HG02981 (cell line): ENCODE data around the gene UMODL1.
"Not testable (repeated sequence)": the region's sequence is repeated elsewhere in the genome, so short reads cannot be mapped to it uniquely, and the experiment has no call there.

Source experiments
- ATAC-seq: cut with Tn5 transposase; IDR thresholded peaks from one replicate; pipeline ENCODE4 v1.9.1; 2021; ENCODE audit warnings: mild to moderate bottlenecking, moderate library complexity; ENCODE audit not compliant: unreplicated experiment

Gene UMODL1

DNA sequence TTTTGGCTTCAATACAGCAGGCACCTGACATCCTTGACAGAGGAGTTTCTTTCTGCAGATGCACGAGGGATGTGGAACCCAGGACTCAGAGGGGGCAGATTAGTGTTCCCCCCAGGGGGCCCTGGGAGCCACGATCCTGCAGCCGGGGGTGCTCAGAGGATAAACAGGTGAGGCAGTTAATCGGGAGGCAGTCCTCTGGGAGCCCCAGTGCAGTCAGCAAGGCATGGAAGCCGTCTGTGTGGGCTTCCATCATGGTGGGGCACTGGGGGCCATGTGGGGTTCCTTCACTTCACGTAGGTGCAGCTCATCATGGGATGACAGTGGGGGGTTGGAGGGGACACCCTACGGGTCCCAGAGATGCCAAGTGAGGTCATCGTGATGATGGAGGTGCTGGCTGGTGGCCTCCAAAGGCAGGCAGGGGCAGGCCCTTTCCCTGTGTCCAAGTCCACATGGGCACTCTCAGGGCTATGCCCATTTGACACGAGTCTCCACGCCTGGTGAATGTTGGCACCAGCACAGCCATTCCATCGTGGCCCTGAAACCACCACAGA lies 88.5 kb downstream of the UMODL1 start:
- no peak for ATAC-seq

DNA sequence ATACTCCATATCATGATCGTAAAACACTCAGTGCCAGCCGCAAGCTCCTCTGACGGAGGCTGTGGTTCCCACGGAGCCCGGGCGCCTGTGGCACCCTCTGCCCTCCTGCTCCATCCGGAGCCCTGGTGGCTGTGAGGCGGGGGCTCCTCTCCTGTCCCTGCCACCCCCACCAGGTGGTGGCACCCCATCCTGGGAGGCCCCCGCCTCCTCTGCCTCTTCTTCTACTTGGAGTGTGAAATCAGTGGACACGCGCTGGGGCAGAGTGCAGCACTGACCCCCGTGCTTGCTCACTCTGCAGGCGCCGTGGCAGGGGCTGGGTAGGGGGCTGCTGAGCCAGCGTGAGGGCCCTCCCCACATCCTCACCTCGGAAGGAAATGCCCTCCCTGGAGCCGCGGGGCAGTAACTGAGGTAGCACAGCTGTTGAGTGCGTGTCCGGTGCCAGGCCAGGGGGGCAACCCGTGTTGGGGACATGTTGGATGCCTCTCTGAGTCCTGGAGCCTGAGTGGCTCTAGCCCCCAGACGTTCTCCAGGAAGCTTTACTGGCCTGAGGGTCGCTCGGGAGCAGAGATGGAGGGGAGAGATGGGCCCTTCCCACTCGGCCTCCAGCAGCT lies 89.1 kb downstream of the UMODL1 start:
- ATAC-seq: no peak

GRCh38 chr21:42160765-42161164 lies 89.6 kb downstream of the UMODL1 start:
- ATAC-seq: no peak

DNA sequence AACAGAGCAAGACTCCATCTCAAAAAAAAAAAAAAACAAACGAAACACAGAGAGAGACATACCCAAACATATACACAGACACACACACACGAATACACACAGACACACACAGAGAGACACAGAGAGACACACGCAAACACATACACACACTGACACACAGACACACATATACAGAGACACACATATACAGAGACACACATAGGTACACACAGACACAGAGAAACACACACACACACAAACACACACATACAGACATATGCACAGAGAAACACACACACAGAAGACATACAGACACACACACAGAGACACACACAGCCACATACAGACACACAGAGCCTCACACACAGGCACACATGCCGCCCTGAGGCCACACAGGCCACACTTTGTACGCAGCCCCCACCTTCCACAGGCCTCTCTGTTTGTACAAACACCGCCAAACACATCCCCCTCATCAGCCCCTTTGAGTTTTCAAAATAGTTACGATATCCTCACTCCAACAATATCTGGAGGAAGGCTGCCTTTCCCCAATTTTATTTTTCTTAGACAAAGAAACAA lies 90.4 kb downstream of the UMODL1 start:
- no peak for ATAC-seq

DNA sequence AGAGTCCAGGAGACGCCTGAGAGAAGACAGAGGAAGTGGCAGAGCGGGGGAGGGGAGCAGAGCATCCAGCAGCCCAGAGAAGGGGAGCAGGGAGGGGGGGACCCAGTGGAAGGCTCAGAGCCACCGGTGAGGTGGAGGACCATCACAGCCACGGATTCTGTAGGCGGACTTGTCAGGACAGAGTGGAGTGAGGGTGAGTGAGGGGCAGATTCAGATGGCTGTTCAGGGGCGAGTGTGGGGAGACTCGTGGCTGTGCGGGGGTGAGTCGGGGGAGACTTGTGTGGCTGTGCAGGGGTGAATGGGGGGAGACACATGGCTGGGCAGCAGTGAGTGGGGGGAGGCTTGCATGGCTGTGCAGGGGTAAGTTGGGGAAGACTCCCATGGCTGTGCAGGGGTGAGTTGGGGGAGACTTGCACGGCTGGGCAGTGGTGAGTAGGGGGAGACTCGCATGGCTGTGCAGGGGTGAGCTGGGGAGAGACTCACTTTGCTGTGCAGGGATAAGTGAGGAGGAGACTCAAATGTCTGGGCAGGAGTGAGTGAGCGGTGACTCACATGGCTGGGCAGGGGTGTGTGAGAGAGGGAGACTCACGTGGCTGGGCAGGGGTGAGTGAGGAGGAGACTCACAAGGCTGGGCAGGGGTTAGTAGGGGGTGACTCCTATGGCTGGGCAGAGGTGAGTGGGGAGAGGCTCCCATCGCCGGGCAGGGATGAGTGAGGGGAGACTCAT lies 91.0 kb downstream of the UMODL1 start:
- ATAC-seq: no peak

DNA sequence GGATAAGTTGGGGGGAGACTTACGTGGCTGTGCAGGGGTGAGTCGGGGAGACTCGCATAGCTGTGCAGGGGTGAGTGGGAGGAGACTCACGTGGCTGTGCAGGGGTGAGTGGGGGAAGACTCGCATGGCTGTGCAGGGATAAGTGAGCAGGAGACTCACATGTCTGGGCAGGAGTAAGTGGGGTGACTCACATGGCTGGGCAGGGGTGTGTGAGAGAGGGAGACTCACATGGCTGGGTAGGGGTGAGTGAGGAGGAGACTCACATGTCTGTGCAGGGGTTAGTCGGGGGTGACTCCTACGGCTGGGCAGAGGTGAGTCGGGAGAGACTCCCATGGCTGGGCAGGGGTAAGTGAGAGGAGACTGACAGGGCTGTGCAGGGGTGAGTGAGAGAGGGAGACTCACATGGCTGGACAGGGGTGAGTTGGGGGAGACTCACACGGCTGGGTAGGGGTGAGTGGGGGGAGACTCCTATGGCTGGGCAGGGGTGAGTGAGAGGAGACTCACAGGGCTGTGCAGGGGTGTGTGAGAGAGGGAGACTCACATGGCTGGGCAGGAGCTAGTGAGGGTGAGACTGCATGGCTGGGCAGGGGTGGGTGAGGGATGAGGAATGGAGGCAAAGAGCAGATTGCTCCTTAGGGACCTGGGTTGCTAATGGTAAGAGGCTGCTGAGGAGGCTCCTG lies 91.9 kb downstream of the UMODL1 start:
- no peak for ATAC-seq

DNA sequence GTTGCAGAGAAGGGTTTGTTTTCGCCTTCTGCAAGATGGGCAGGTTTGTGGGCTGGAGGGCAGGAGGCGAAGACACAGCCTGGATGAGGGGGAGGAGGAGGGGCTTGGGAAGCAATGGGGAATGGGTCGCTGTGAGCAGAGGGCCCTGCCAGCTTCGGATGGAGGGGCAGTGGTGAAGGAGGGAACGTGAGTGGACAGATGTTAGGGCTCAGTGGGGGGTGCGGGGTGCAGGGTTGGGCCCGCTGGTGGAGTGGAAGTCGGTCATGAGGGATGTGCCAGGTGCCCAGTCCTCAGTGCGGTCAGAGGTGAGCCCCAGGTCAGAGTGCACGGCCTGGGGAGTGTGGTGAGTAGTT lies 92.4 kb downstream of the UMODL1 start:
- no peak for ATAC-seq

DNA sequence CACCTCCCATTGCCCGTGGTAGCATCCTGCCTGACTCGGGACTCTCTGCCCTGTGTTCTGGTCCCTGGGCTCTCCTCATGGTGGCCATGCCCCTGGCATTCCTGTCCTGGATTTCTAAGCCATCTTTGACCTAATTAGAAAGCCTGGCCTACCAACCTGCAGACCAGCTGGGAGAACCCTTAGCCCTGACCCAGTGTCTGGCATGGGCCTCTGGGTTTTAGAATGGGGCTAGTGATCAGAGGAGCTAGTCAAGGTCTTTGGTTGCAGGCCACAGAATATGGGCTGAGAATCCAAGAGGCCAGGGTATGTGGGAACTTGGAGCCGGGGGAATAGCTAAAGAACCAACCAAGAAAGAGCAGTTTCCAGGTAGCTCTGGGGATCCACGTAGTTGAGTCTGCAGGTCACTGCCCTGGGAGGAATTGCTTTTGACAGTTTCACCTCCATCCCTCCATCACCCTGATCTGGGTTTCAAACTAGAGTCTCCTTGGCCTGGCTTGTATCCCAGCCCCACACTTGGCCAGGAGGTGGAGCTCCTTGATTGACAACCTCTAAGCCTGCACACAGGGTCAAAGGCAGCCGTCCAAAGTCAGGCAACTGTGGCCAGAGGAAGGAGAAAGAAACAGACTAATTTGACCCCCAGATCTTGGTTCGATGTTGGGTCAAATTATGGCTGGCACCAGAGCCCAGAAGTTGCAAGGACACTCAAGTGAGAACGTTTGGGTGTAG lies 93.1 kb downstream of the UMODL1 start:
- ATAC-seq: no peak

- no peak for ATAC-seq
These were observed 93.7 kb downstream of the UMODL1 start for GRCh38 chr21:42164818-42165217.

- ATAC-seq: no peak
These were observed 94.8 kb downstream of the UMODL1 start for GRCh38 chr21:42165901-42166300.

DNA sequence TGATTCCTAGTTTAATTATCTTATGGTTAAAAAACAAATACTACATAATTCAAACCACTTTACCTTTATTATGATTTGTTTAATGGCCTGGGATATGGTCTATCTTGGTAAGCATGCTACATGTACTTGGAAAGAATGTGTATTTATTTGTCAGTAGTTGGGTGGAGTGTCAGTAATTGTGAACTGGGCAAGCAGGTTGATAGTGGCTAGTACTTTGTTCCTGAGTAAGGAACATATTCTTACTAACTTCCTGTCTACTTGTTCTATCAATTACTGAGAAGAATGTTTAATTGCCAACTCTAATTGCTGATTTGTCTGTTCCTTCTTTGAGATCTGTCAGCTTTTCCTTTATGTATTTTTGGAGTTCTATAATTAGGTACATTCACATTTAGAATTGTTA lies 98.6 kb downstream of the UMODL1 start:
- no peak for ATAC-seq

- ATAC-seq: no peak
These were observed 100.3 kb downstream of the UMODL1 start for GRCh38 chr21:42171091-42172053.

DNA sequence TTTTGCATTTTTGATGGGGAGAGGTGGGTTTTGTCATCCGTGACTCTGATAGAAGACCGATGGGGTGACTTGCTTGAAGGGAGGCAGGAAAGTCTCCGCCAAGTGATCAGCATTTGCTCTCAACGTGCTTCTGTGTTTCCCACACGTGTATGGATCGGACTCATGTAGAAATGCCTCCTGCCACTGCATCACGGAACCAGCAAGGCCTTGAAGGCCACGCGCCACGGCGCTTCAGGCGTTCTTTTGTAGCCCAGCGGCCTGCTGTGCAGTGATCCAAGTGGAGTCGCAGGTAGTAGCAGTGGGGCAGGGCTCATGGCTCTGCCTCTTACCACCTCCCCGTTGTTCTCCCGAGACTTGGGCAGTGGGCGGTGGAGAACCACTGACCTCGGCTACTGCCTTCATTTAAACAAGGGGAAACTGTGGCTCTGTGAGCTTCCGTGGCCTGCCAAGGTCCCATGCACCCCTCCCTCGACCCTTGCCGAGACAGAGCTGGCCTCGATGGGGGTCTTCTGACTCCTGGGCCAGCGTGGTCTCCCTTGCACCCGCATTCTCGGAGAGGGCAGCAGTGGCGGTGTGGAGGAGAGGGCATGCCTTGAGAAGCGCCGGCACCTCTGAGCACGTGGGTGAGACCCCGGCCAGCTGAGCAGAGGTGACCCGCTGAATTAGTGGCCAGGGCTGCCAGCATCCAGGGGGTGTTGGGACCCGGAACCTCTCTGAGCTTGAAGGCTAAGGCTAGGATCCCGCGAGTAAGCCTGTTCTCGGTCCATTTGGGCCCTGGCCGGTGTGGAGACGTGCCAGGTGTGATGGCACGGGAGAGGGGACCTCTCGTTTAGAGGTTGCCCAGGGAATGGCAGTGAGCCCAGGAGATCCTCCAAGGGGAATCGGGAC lies 101.7 kb downstream of the UMODL1 start:
- no peak for ATAC-seq

DNA sequence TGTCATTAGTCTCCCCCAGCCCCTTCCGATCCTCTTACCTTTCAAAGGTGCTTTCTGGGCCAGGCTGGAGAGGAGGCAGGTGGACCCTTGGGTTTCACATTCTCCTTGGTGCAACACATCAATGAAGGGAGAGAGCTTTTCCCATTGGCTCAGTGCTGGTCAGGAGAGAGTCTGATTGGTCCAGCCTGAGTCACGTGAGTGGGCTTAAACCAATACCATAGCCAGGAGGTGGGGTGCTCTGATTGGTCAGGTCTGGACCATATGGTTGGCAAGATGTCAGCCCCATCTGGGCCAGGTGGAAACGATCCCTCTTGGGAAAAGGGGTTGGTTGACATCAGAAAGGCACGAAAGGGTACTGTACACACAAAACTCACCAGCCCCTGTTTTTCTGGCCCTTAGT lies 103.1 kb downstream of the UMODL1 start:
- ATAC-seq: no peak

GRCh38 chr21:42175110-42175710 lies 104.1 kb downstream of the UMODL1 start:
- ATAC-seq: no peak

GRCh38 chr21:42176859-42177258 lies 105.7 kb downstream of the UMODL1 start:
- ATAC-seq: no peak

GRCh38 chr21:42179316-42179715 lies 108.2 kb downstream of the UMODL1 start:
- ATAC-seq: no peak

- ATAC-seq: not testable (repeated sequence)
These were observed 108.9 kb downstream of the UMODL1 start for GRCh38 chr21:42180001-42180400.
